ENCODE data around the gene BAG2.

Gene BAG2

GRCh38 chr6:57221936-57222742, 50.0 kb downstream of the BAG2 start, which contains the start of gene RAB23:
Gene RAB23, minus strand, starts transcription at chr6:57222307. Its CDS starts 11,927 bp downstream, at chr6:57210380.
- peak; percentile 75 to 78 for DNase-seq (ENCODE audit: low read depth in 2 of 2)

GRCh38 chr6:57222743-57223077, 50.6 kb downstream of the BAG2 start:
- no peak for DNase-seq (ENCODE audit: low read depth in 2 of 2)

- no peak for DNase-seq (ENCODE audit: low read depth in 2 of 2)
These were observed 52.8 kb downstream of the BAG2 start for GRCh38 chr6:57224769-57225515.

- DNase-seq (ENCODE audit: low read depth in 2 of 2), result no peak
These were observed 54.1 kb downstream of the BAG2 start for GRCh38 chr6:57226221-57226620.
